ENCODE measurements around the gene EPHB6.

DNA sequence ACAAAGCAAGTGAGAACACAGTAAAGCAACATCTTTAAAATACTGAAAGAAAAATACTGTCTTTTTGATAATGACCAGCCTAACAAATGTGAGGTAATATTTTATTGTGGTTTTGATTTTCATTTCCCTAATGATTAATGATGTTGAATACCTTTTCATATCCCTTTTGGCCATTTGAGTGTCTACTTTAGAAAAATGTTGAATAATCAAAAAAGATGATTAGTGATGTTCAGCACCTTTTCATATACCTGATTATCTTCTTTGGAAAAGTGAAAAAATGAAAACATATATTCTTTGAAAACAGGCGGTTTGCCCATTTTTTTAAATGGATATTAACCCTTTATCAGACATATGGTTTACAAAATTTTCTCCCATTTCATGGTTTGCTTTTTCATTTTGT, 32.2 kb upstream of the EPHB6 start:
- TF ChIP-seq, protein P1, sequence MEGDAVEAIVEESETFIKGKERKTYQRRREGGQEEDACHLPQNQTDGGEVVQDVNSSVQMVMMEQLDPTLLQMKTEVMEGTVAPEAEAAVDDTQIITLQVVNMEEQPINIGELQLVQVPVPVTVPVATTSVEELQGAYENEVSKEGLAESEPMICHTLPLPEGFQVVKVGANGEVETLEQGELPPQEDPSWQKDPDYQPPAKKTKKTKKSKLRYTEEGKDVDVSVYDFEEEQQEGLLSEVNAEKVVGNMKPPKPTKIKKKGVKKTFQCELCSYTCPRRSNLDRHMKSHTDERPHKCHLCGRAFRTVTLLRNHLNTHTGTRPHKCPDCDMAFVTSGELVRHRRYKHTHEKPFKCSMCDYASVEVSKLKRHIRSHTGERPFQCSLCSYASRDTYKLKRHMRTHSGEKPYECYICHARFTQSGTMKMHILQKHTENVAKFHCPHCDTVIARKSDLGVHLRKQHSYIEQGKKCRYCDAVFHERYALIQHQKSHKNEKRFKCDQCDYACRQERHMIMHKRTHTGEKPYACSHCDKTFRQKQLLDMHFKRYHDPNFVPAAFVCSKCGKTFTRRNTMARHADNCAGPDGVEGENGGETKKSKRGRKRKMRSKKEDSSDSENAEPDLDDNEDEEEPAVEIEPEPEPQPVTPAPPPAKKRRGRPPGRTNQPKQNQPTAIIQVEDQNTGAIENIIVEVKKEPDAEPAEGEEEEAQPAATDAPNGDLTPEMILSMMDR (IDR thresholded peaks at IDR 0.05), result no peak
- TF ChIP-seq POLR2AphosphoS5 (IDR thresholded peaks at IDR 0.05), result no peak

All from breast epithelium (tissue), 3 donors.